A673 (cell line): ENCODE measurements around the gene IGSF22. TPM values are rescaled to one million over a fixed set of nuclear protein-coding genes. Genes with fewer than 3 reads are reported as not detected.

Experiments used
- BruUV-seq: library from RNA; stranded (reverse); fragments of 400-500 nt; replicated peaks from 2 replicates; lab custom pipeline; 2021; lab: Mats Ljungman, UMichigan
- CTCF ChIA-PET: fragments of 300-600 bp; sonication (Branson Sonifier 250); formaldehyde crosslinking; loops from one replicate; lab custom pipeline; 2022; ENCODE audit warnings: antibody characterized with exemption; lab: Charles Lee
- POLR2A ChIA-PET: fragments of 300-600 bp; sonication (Branson Sonifier 250); formaldehyde crosslinking; loops from one replicate; lab custom pipeline; 2022; ENCODE audit warnings: antibody characterized with exemption; ENCODE audit not compliant: low non-redundant PET; lab: Charles Lee
- DNase-seq: peaks from one replicate; pipeline ENCODE4 v3.0.0-alpha.2; 2015; ENCODE audit warnings: low spot score
- H3K27ac ChIP-seq: fragments of 200-600 bp; sonication (generic); 2 replicates; pipeline ENCODE4 v1.5.1; 2016; ENCODE audit warnings: mixed run types, low read depth, mild to moderate bottlenecking, mixed read lengths, antibody characterized with exemption, low read length; ENCODE audit not compliant: poor library complexity, severe bottlenecking
- H3K27me3 ChIP-seq: fragments of 200-600 bp; sonication (generic); replicated peaks from 2 replicates; pipeline ENCODE4 v1.6.1; 2017; ENCODE audit warnings: mixed run types, low read depth, mild to moderate bottlenecking, mixed read lengths, antibody characterized with exemption, low read length; ENCODE audit not compliant: insufficient read depth, poor library complexity
- H3K36me3 ChIP-seq: fragments of 200-600 bp; sonication (generic); 2 replicates; pipeline ENCODE4 v1.6.1; 2016; ENCODE audit warnings: mixed run types, mild to moderate bottlenecking, mixed read lengths, antibody characterized with exemption, low read length; ENCODE audit not compliant: insufficient read depth, poor library complexity, severe bottlenecking
- H3K4me1 ChIP-seq: fragments of 200-600 bp; sonication (generic); 2 replicates; pipeline ENCODE4 v1.6.1; 2017; ENCODE audit warnings: mixed run types, mild to moderate bottlenecking, mixed read lengths, antibody characterized with exemption, low read length; ENCODE audit not compliant: insufficient read depth, poor library complexity, severe bottlenecking
- H3K4me3 ChIP-seq: fragments of 200-600 bp; sonication (generic); 2 replicates; pipeline ENCODE4 v1.5.1; 2016; ENCODE audit warnings: low read depth, mixed run types, mild to moderate bottlenecking, mixed read lengths, low read length; ENCODE audit not compliant: poor library complexity, severe bottlenecking
- H3K9me3 ChIP-seq: fragments of 200-600 bp; sonication (generic); 2 replicates; pipeline ENCODE4 v1.6.1; 2016; ENCODE audit warnings: mixed run types, low read depth, mild to moderate bottlenecking, mixed read lengths, antibody characterized with exemption, low read length; ENCODE audit not compliant: poor library complexity, severe bottlenecking
- EZH2 ChIP-seq: fragments of 200-600 bp; sonication (generic); IDR thresholded peaks from 2 replicates; pipeline ENCODE4 v1.6.1; 2017; ENCODE audit warnings: borderline replicate concordance, low read depth, mild to moderate bottlenecking, mixed read lengths, antibody characterized with exemption, low read length; ENCODE audit not compliant: poor library complexity, severe bottlenecking
- intact Hi-C: fragments of 100-400 bp; cut with micrococcal nuclease; formaldehyde crosslinking; loops from one replicate; pipeline ENCODE4 v1.10.0; 2022; ENCODE audit not compliant: unreplicated experiment
- total RNA-seq: library from RNA; stranded (reverse); gene quantifications from 2 replicates; pipeline ENCODE4 v1.2.3, GENCODE V29; 2021
- TF ChIP-seq, protein P1 (sequence below): fragments of 300-800, 200-600 bp; sonication (generic); conservative IDR thresholded peaks from 2 replicates; pipeline ENCODE4 v1.5.1; 2017; ENCODE audit warnings: low read depth, mild to moderate bottlenecking, antibody characterized with exemption, low read length, moderate library complexity, mixed read lengths

Gene IGSF22
- total RNA-seq, 1 experiment from 2014 or later: not detected

DNA sequence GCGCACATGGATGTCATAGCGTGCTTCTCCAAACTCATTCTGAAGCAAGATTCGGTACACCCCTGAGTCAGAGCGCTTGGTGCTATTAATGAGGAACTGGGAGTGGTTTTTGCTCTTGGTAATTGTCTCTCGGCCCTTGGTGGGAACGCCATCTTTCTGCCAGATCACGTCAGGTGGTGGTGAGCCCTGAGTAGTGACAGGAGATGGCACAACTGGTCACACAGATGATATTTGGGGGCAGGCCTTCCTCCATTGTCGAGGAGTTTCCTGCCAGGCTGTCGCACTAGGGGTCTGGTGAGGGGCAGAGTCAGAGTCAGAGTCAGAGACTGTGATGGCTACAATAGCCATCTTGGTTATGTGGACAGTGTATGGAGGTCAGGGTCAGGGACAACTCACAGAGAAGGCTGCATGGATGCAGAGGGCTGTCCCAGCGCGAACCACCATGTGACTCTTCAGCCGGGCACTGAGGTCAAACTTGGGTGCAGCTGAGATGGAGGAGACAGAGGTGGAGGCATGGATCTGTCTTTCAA, 18.1 kb downstream of the IGSF22 start:
- no peak overlapping the region for H3K4me3 ChIP-seq
- no peak for DNase-seq
- intact Hi-C loops: no loop called here
- H3K4me1 ChIP-seq: no peaks in the 10 kb centered on the region
- POLR2A ChIA-PET: no interaction called here
- H3K36me3 ChIP-seq: no peaks in the 10 kb centered on the region
- no TSS peak for BruUV-seq
- peaks cover 7% of the 10 kb centered on the region for H3K27me3 ChIP-seq
- no peaks in the 10 kb centered on the region for H3K9me3 ChIP-seq
- CTCF ChIA-PET: no interaction called here
- H3K27ac ChIP-seq: no peak overlapping the region
- no peak for TF ChIP-seq EZH2

DNA sequence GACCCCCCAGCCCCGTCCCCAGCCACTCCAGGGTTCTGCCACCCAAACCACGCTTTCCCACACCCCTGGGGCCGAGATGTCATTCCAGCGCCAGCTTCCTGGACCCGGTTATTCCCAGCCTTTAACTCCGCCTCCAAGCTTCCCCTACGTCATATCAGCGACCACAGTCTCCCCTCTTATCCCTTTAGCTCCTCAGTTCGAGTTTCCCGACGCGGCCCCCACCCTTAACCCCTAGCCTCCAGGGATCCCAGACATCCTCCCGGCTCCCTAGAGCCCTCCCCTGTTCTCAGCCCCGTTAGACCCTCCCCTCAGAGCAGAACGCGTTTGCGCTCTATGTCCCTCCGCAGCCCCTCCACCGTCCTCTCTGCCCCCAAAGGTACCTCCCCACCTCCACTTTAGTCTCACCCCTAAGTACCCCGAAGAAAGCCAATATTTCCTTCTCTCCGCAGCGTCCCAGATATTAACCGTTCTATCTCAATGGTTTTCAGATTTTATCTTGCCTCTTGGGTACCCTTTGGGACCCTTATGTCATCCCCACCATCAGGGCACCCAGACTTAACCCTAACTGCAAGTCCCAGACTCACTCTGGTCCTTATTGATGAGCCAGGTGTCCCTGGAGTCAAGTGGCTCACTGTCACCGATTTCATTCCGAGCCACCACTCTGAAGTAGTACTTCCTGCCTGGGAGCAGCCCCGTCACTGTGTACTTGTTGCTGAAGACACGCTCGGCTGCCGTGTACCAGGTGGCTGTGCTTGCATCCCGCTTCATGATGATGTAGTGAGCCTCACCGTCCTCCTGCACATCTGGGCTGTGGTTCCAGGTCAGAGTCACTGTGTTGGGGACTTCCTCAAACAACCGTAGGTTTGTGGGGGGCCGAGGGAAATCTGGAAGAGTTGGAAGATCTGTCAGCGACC, 19.4 kb downstream of the IGSF22 start:
- Histone ChIP-seq H3K4me1 (no peaks in the 10 kb centered on the region), H3K27me3 (peaks cover 7% of the 10 kb centered on the region), H3K4me3 (peak overlapping the region; percentile 39), H3K36me3 (no peaks in the 10 kb centered on the region), H3K27ac (no peak overlapping the region), H3K9me3 (no peaks in the 10 kb centered on the region)
- CTCF ChIA-PET: interaction anchor here (1.4 kb wide), 1 partner anchor 15 kb away, joined by 4 read pairs; no protein-coding TSS in a partner anchor
- intact Hi-C loops: no loop called here
- BruUV-seq: no TSS peak
- POLR2A ChIA-PET: no interaction called here
- peak; percentile 42 for DNase-seq
- TF ChIP-seq, protein P1, sequence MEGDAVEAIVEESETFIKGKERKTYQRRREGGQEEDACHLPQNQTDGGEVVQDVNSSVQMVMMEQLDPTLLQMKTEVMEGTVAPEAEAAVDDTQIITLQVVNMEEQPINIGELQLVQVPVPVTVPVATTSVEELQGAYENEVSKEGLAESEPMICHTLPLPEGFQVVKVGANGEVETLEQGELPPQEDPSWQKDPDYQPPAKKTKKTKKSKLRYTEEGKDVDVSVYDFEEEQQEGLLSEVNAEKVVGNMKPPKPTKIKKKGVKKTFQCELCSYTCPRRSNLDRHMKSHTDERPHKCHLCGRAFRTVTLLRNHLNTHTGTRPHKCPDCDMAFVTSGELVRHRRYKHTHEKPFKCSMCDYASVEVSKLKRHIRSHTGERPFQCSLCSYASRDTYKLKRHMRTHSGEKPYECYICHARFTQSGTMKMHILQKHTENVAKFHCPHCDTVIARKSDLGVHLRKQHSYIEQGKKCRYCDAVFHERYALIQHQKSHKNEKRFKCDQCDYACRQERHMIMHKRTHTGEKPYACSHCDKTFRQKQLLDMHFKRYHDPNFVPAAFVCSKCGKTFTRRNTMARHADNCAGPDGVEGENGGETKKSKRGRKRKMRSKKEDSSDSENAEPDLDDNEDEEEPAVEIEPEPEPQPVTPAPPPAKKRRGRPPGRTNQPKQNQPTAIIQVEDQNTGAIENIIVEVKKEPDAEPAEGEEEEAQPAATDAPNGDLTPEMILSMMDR: no peak
- no peak for TF ChIP-seq EZH2

- BruUV-seq: no TSS peak
- H3K27ac ChIP-seq: no peak overlapping the region
- DNase-seq: no peak
- H3K9me3 ChIP-seq: no peaks in the 10 kb centered on the region
- peaks cover 7% of the 10 kb centered on the region for H3K27me3 ChIP-seq
- ChIA-PET CTCF (interaction anchor here (1.4 kb wide), 1 partner anchor 16 kb away, joined by 4 read pairs; no protein-coding TSS in a partner anchor), POLR2A (no interaction called here)
- TF ChIP-seq, protein P1: no peak
- TF ChIP-seq EZH2: no peak
- peak overlapping the region; percentile 39 for H3K4me3 ChIP-seq
- no peaks in the 10 kb centered on the region for H3K4me1 ChIP-seq
- no peaks in the 10 kb centered on the region for H3K36me3 ChIP-seq
- intact Hi-C loops: no loop called here
Measured at GRCh38 chr11:18705651-18706281, 20.2 kb downstream of the IGSF22 start.
